Raji (cell line): ENCODE data around the gene SUCLG2.

Experiments used
- POLR2A ChIP-seq: IDR thresholded peaks from 2 replicates; pipeline ENCODE4 v1.6.1; 2011; ENCODE audit warnings: low read depth, low read length, control low read depth; ENCODE audit not compliant: insufficient read depth

SUCLG2 gene

DNA sequence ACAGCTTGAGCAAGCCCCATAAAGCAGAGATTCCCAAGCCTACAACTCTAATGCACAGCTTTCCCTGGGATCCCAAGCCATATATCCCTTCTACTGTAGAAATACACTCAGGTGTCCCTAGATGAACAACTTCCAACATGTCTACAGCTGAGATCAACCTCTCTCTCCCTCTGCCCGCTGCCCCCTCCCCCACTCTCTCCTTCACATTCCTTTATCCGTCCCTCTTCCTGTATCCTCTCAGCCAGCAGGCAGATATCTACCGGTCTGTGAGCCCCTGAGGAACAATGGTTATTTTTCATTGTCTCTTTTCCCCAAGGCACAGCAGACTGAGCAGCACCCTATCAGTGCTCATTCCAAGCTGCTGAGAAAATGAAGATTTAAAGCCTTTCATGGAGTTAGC, 138.6 kb downstream of the SUCLG2 start:
- TF ChIP-seq POLR2A = no peak

DNA sequence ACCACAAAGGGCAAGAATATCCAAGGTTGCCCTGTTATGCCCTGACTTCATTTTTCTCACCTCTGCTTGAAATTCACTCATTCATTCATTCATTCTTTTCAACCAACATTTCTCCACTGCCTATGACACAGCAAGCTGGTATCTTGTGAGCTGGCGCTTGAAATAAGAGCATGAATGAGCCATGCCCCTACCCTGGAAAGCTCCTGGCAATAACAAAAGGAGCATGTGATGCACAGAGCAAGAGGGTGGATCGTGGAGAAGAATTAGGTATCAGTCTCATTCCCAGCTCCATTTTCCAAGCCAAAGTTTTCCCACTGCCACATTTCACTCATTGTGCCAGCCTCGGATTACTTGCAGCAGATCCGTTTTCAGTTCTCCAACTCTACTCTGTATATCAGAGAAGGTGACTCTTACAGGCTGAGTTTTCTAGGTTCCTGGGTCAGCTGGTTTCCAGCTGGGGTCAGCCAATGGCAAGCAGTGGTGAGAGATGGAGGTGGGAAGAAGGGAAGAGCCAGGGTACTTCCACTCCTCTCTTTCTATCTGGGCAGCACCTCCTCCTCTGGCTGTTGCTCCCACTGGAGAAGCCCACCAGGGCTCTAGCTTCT, 144.8 kb downstream of the SUCLG2 start:
- TF ChIP-seq POLR2A = no peak

DNA sequence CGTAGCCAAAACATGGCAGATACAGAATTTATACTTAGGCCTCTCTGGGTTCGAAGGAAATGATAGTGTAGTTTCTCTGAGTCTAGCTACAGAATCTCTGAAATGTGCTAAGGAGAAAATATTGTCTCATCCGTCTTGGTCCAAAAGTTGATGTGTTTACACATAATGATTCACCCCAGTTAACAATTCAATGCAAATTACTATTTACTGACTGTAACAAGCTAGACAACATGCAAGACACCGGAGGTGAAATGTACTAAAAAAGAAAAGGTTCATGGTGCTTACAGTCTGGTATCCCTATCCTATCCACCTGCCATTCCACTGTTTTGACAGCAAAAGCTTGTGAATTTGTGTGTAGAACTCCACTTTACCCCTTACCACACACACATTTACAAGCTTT, 146.8 kb downstream of the SUCLG2 start:
- TF ChIP-seq POLR2A = no peak

DNA sequence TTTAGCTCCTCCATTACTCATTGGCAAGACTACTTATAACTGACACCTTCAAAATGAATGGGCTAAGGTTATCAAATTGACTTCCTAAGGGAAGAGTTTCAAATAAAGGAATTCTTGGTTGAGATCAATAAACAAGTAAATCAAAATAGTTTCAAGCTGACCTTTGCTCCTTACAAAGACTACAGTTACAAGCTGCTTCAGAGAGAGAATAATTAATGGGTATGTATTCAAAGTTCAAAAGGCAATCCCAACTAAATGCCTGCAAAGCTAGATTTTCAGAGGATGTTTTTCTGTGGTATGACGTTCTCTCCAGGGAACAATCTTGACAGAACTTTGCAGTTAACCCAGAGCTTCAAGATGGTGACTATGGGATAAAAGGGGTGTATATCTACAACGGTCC, 153.7 kb downstream of the SUCLG2 start:
- TF ChIP-seq POLR2A = no peak

DNA sequence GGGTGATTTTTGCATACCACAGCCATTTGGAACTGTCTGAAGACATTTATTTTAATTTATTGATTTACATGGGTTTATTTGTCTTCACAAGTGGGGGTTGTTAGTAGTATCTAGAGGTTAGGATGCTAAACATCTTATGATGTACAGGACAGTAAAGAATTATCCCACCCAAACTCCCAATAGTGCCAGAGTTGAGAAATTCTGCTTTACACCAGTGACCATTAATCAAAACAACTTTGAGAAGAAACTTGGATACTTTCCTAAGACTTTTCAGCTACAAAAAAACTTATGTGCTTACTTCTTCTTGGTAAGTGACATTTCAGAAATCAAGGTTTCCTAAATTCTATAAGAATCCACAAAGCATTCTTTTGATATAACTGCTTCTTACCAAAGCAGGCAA, 156.7 kb downstream of the SUCLG2 start:
- no peak for TF ChIP-seq POLR2A

DNA sequence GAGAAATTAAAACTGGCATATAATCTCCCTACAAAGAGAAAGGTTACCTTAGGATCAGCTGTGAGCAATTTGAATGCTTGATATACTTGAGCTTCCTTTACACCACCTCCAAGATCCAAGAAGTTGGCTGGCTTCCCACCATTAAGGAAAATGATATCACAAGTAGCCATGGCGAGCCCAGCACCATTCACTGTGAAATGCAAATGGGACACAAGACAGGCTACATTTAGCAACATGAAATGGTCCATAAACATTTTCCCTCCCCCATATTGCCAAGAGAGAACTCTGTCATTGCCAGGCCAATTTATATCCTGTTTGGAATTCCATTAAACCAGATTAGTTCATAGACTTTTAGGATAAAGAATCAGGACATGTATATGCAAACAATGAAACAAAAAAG, 158.7 kb downstream of the SUCLG2 start:
- no peak for TF ChIP-seq POLR2A

DNA sequence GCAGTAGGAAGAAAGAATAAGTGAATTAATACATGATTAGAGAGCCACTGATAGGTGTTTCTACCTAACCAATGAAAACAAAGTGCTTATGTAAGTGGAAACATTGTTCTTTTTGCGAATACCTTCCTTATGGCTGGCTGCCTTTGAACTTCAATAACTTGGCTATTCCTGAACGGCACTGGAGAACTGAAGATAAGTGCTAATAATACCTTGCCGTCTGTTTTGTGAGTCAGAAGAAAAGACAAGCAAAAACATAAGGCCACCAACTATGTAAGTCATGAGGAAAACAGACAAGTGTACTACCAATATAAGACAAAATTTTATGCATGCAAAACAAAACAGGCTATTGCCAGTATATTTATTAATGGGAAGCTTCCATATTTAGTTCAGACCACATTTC, 160.6 kb downstream of the SUCLG2 start:
- no peak for TF ChIP-seq POLR2A

DNA sequence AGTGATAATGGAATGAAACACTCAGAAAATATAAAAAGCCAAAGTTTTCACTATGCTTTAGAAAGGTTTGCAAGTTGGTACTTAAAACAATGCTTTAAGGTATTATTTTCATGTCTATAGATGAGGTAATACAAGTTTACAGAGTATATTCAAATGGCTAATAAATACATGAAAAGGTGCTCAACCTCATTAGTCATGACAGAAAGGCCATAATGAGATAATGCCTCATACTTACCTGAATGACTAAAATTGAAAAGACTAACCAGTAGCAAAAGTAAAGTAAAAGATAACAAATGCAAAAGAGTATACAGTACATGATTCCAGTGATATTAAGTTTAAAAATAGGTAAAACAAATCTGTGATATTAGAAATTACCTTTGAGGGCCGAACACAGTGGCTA, 163.8 kb downstream of the SUCLG2 start:
- no peak for TF ChIP-seq POLR2A

DNA sequence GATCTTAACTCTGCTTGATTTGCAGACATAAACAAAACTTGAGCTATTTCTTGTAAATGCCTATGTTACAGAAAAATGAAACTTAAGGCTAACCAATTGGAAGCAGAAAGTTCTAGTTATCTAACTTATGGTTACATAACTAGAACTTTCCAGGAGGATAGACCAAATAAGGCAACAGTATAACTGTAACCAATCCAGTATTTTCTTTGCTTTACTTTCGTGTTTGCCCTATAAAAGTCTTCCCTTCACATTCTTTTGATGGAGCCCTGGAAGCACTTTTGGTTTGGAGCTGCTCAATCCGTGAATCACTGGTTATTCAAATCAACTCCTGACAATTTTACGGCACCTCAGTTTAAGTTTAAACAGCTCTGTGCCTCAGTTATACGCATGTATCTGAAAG, 164.6 kb downstream of the SUCLG2 start:
- no peak for TF ChIP-seq POLR2A

DNA sequence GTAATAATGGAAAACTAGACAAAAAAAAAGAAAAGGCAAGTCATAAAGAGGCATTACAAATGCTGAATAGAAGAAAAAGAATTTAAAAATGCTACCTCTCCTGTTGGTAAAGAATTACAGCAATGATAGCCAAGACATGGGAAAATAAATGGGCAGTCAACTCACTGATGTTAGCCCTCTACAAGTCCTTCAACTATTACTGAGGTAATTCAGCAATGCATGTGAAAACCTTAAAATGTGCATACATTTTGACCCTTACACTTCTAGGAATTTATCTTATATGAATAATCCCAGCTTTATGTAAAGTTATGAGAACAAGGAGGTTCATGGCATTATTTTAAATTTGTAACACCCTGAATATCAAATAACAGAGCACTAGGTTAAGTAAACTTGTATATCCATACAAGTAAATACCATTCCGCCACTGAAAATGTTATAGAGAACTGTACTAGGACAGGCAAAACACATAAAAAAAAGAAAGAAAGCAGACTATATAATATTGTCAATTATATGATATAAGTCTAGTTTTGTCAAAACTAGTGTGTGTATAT, 166.8 kb downstream of the SUCLG2 start:
- no peak for TF ChIP-seq POLR2A

DNA sequence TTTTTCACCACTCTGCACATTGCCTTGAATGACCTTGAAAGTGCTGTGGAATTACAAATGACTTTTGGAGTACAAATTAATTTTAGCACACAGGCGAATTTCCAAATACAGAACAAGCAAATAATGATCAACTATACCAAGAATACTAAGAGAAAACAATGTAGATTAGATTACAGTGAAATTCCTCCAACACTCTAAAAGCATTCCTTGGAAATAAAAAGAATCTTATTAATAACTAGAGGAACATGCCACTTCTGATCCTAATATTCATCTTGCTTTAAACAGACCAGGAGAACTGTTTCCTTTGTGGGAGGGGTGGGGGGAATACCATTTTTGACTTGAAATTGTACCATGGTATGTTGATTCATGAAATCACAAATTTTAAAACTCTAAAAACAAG, 167.5 kb downstream of the SUCLG2 start:
- no peak for TF ChIP-seq POLR2A

DNA sequence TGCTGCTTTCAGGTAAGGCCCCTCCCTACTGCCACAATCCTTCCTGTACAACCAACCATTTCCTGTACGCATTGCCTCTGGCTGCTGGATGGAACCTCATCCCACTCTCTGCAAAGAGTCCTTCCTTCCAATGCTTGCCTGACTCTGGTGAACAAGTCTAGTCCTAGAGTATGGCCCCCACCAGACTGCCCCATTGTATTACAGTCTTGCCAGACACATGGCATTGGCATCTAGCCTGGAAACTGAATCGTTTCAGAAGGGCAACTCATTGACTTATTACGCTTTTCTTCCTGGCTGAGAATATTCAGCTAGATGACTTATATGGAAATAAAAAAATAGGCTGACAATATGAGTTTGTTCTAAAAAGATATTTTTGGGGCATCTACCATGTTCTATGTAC, 170.3 kb downstream of the SUCLG2 start:
- TF ChIP-seq POLR2A = no peak

DNA sequence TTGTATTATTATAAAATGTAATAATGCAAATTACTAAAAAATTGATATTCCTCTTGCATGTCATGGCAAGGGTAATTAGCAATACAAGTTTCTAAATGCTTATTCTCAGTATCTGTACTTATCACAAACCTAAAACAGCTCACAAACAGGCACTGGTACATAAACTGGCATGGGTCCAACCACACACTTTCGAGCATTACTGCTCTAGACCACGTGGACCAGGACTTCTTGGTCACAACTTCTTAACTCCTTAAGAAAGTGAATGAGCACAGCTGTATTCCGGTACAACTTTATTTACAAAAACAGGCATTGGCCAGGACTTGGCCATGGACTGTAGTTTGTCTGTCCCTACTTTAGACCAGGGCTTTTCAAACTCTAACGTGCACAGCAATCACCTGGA, 173.3 kb downstream of the SUCLG2 start:
- no peak for TF ChIP-seq POLR2A

DNA sequence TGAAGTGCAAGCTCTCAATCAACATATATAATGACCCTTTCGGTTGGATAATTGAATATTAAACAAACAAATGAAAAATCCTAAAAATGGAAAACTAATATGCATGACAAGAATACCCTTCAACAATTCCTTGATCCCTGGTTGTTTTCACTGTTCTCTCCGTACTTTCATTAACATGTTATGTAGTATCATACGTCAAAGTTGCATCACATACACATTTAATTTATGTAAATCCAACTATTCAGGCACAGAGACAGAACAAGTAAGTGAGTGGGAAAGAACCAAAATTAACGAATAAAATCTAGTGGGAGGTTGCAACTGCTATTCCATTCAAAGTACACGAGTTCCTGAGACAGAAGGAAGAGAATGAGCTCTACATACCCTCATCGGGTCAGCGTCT, 176.0 kb downstream of the SUCLG2 start:
- TF ChIP-seq POLR2A = no peak

DNA sequence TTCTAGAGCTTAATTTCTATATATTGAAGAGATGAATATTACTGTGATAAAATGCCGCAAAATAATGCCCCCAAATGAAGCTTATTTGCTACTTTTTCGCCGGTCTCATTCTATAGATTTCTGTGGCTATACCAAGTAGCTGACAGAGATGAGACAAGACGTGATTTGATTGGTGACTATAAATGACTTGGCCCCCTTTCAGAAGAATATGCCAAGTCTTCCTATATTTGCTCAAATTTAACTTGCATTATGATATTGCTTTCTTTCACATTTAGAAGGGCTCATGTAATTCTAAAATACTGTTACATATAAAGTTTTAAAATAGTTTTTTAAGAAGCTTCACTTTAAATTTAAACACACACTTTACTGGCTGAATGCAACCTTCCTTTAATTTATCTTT, 180.1 kb downstream of the SUCLG2 start:
- no peak for TF ChIP-seq POLR2A

DNA sequence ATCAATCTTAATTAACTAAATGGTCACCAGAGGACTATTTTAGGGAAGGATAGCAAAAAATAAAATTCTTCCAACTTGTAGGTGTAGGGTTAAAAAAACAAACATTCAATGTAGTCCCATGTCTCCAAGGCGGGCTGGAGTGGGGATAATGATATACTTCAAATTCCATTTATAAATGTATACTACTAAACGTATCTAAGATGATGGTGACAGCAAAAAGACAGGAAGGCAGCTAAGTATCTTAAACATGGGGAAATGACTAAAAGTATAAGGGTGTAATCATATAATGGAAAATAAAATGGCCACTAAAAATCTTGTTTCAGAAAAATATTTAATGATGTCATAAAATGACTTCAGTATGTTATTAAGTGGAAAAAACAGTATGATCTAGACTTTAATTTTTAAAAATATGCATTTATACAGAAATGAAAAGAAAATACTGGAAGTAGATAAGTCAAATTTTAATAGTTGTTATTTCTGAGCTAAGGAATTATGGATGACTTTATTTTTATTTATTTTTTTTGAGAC, 181.7 kb downstream of the SUCLG2 start:
- no peak for TF ChIP-seq POLR2A

DNA sequence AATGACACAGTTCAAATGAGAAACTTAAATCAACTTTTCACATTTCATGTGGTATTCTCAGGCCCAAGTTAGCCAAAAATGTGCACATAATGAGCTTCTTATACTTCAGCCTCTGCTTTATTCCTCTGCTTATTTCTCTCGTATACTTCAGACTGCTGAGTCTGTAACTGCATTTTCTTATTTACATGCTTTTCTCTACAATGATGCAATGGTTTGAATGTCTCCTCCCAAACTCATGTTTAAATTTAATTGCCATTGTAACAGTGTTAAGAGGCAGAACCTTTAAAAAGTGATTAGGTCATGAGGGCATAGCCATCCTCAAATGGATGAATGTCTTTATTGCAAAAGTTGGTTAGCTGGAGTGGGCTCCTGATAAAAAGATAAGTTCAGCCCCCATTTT, 184.2 kb downstream of the SUCLG2 start:
- TF ChIP-seq POLR2A = no peak
